ENCODE data around the gene OTX1.
"Not testable (repeated sequence)": the region's sequence is repeated elsewhere in the genome, so short reads cannot be mapped to it uniquely, and the experiment has no call there.

Gene OTX1

GRCh38 chr2:63050334-63051041 is at the start of gene OTX1:
OTX1 (plus strand) TSS chr2:63050830; CDS start chr2:63052991, 2,161 bp downstream.
- ATAC-seq (ENCODE audit: low read depth) (peak; percentile 73), DNase-seq (ENCODE audit: low spot score in 2 of 2) (peak; percentile 25 to 55)
- Mint-ChIP-seq H3K27me3 (peaks cover 40% of the 10 kb centered on the region), H3K9me3 (peaks cover 1% of the 10 kb centered on the region), H3K27ac (no peak within 1 kb of the TSS), H3K4me1 (peaks cover 34% of the 10 kb centered on the region), H3K4me3 (peak within 1 kb of the TSS; percentile 91), H3K36me3 (peaks cover 9% of the 10 kb centered on the region)

GRCh38 chr2:63001576-63001975 is 49.1 kb upstream of the OTX1 start:
- H3K36me3 Mint-ChIP-seq, result peaks cover 20% of the 10 kb centered on the region
- H3K9me3 Mint-ChIP-seq, result no peaks in the 10 kb centered on the region
- H3K27ac Mint-ChIP-seq, result no peak overlapping the region
- H3K4me3 Mint-ChIP-seq, result no peak overlapping the region
- no peak for DNase-seq (ENCODE audit: low spot score in 2 of 2)
- H3K27me3 Mint-ChIP-seq, result no peaks in the 10 kb centered on the region
- H3K4me1 Mint-ChIP-seq, result no peaks in the 10 kb centered on the region
- no peak for ATAC-seq (ENCODE audit: low read depth)

GRCh38 chr2:63003351-63003750 is 47.3 kb upstream of the OTX1 start:
- H3K4me1 Mint-ChIP-seq, result no peaks in the 10 kb centered on the region
- DNase-seq (ENCODE audit: low spot score in 2 of 2), result no peak
- no peak overlapping the region for H3K27ac Mint-ChIP-seq
- no peaks in the 10 kb centered on the region for H3K27me3 Mint-ChIP-seq
- H3K9me3 Mint-ChIP-seq, result no peaks in the 10 kb centered on the region
- peaks cover 14% of the 10 kb centered on the region for H3K36me3 Mint-ChIP-seq
- ATAC-seq (ENCODE audit: low read depth), result no peak
- H3K4me3 Mint-ChIP-seq, result no peak overlapping the region

GRCh38 chr2:63007813-63008458 is 42.7 kb upstream of the OTX1 start:
- Mint-ChIP-seq H3K27ac (no peak overlapping the region), H3K36me3 (peaks cover 9% of the 10 kb centered on the region), H3K4me3 (no peak overlapping the region), H3K27me3 (no peaks in the 10 kb centered on the region), H3K9me3 (no peaks in the 10 kb centered on the region), H3K4me1 (no peaks in the 10 kb centered on the region)
- ATAC-seq (ENCODE audit: low read depth), result no peak
- DNase-seq (ENCODE audit: low spot score in 2 of 2), result no peak

GRCh38 chr2:63008838-63009237 is 41.8 kb upstream of the OTX1 start:
- Mint-ChIP-seq H3K27me3 (no peaks in the 10 kb centered on the region), H3K27ac (no peak overlapping the region)

GRCh38 chr2:63009490-63009889 is 41.1 kb upstream of the OTX1 start:
- H3K4me3 Mint-ChIP-seq, result no peak overlapping the region
- ATAC-seq (ENCODE audit: low read depth) (no peak), DNase-seq (ENCODE audit: low spot score in 2 of 2) (no peak)
- H3K36me3 Mint-ChIP-seq, result peaks cover 10% of the 10 kb centered on the region
- no peaks in the 10 kb centered on the region for H3K27me3 Mint-ChIP-seq
- H3K9me3 Mint-ChIP-seq, result no peaks in the 10 kb centered on the region
- no peaks in the 10 kb centered on the region for H3K4me1 Mint-ChIP-seq
- H3K27ac Mint-ChIP-seq, result no peak overlapping the region

More at GRCh38 chr2:63008838-63009237, 41.8 kb upstream of the OTX1 start:
- no peak for ATAC-seq (ENCODE audit: low read depth)
- Mint-ChIP-seq H3K4me1 (no peaks in the 10 kb centered on the region), H3K36me3 (peaks cover 14% of the 10 kb centered on the region), H3K9me3 (no peaks in the 10 kb centered on the region), H3K4me3 (no peak overlapping the region)
- DNase-seq (ENCODE audit: low spot score in 2 of 2), result no peak

GRCh38 chr2:63012541-63012940 is 38.1 kb upstream of the OTX1 start:
- H3K27ac Mint-ChIP-seq, result no peak overlapping the region
- ATAC-seq (ENCODE audit: low read depth), result no peak
- DNase-seq (ENCODE audit: low spot score in 2 of 2), result no peak
- H3K4me3 Mint-ChIP-seq, result no peak overlapping the region
- no peaks in the 10 kb centered on the region for H3K9me3 Mint-ChIP-seq
- H3K36me3 Mint-ChIP-seq, result peaks cover 12% of the 10 kb centered on the region
- H3K27me3 Mint-ChIP-seq, result no peaks in the 10 kb centered on the region
- H3K4me1 Mint-ChIP-seq, result no peaks in the 10 kb centered on the region

GRCh38 chr2:63013438-63013837 is 37.2 kb upstream of the OTX1 start:
- Mint-ChIP-seq H3K4me1 (no peaks in the 10 kb centered on the region), H3K9me3 (no peaks in the 10 kb centered on the region), H3K36me3 (peaks cover 12% of the 10 kb centered on the region), H3K27ac (no peak overlapping the region), H3K4me3 (no peak overlapping the region), H3K27me3 (no peaks in the 10 kb centered on the region)
- DNase-seq (ENCODE audit: low spot score in 2 of 2), result no peak
- no peak for ATAC-seq (ENCODE audit: low read depth)

- Mint-ChIP-seq H3K4me1 (no peaks in the 10 kb centered on the region), H3K9me3 (no peaks in the 10 kb centered on the region), H3K27ac (no peak overlapping the region), H3K4me3 (no peak overlapping the region), H3K27me3 (no peaks in the 10 kb centered on the region), H3K36me3 (peaks cover 15% of the 10 kb centered on the region)
- DNase-seq (ENCODE audit: low spot score in 2 of 2), result no peak
- ATAC-seq (ENCODE audit: low read depth), result no peak
Measured at GRCh38 chr2:63015389-63015788, 35.2 kb upstream of the OTX1 start.

- Mint-ChIP-seq H3K36me3 (peaks cover 18% of the 10 kb centered on the region), H3K9me3 (no peaks in the 10 kb centered on the region), H3K4me1 (no peaks in the 10 kb centered on the region), H3K27me3 (no peaks in the 10 kb centered on the region), H3K27ac (no peak overlapping the region), H3K4me3 (no peak overlapping the region)
- ATAC-seq (ENCODE audit: low read depth) (no peak), DNase-seq (ENCODE audit: low spot score in 2 of 2) (no peak)
Measured at GRCh38 chr2:63018439-63018838, 32.2 kb upstream of the OTX1 start.

- peaks cover 20% of the 10 kb centered on the region for H3K36me3 Mint-ChIP-seq
- not testable (repeated sequence) for H3K27ac Mint-ChIP-seq; H3K4me1 Mint-ChIP-seq; H3K27me3 Mint-ChIP-seq; ATAC-seq (ENCODE audit: low read depth); H3K4me3 Mint-ChIP-seq; H3K9me3 Mint-ChIP-seq; DNase-seq (ENCODE audit: low spot score in 2 of 2)
Measured at GRCh38 chr2:63019686-63020085, 30.9 kb upstream of the OTX1 start.

GRCh38 chr2:63023444-63023843 is 27.2 kb upstream of the OTX1 start:
- H3K4me1 Mint-ChIP-seq, result no peaks in the 10 kb centered on the region
- H3K4me3 Mint-ChIP-seq, result no peak overlapping the region
- no peaks in the 10 kb centered on the region for H3K9me3 Mint-ChIP-seq
- peaks cover 24% of the 10 kb centered on the region for H3K36me3 Mint-ChIP-seq
- H3K27ac Mint-ChIP-seq, result no peak overlapping the region
- ATAC-seq (ENCODE audit: low read depth) (no peak), DNase-seq (ENCODE audit: low spot score in 2 of 2) (no peak)
- H3K27me3 Mint-ChIP-seq, result no peaks in the 10 kb centered on the region

GRCh38 chr2:63027220-63027619 is 23.4 kb upstream of the OTX1 start:
- Mint-ChIP-seq H3K4me1 (no peaks in the 10 kb centered on the region), H3K27me3 (peaks cover 1% of the 10 kb centered on the region), H3K9me3 (no peaks in the 10 kb centered on the region), H3K4me3 (no peak overlapping the region), H3K36me3 (peaks cover 21% of the 10 kb centered on the region), H3K27ac (no peak overlapping the region)
- no peak for ATAC-seq (ENCODE audit: low read depth)
- no peak for DNase-seq (ENCODE audit: low spot score in 2 of 2)

GRCh38 chr2:63029058-63029457 is 21.6 kb upstream of the OTX1 start:
- Mint-ChIP-seq H3K27me3 (peaks cover 1% of the 10 kb centered on the region), H3K27ac (no peak overlapping the region), H3K4me3 (no peak overlapping the region), H3K9me3 (no peaks in the 10 kb centered on the region), H3K36me3 (peaks cover 16% of the 10 kb centered on the region), H3K4me1 (no peaks in the 10 kb centered on the region)
- ATAC-seq (ENCODE audit: low read depth) (no peak), DNase-seq (ENCODE audit: low spot score in 2 of 2) (no peak)

- Mint-ChIP-seq H3K27me3 (peaks cover 3% of the 10 kb centered on the region), H3K4me3 (no peak overlapping the region), H3K4me1 (no peaks in the 10 kb centered on the region), H3K36me3 (peaks cover 7% of the 10 kb centered on the region), H3K9me3 (no peaks in the 10 kb centered on the region), H3K27ac (no peak overlapping the region)
- no peak for DNase-seq (ENCODE audit: low spot score in 2 of 2)
- ATAC-seq (ENCODE audit: low read depth), result no peak
Measured at GRCh38 chr2:63034526-63034925, 16.1 kb upstream of the OTX1 start.

Measured in memory B cell (primary cell).